ENCODE results near the gene ULK2.

- TF ChIP-seq CTCF (IDR thresholded peaks at IDR 0.05) (no peak), POLR2A (IDR thresholded peaks at IDR 0.05) (no peak), POLR2AphosphoS5 (IDR thresholded peaks at IDR 0.05) (no peak)
Observed at GRCh38 chr17:19766016-19766415, 101.7 kb downstream of the ULK2 start.

Data from breast epithelium (tissue), 3 donors.